GM18505 (cell line): ENCODE measurements around the gene GPR137.

Experiments used
- ATAC-seq: cut with Tn5 transposase; IDR thresholded peaks from one replicate; pipeline ENCODE4 v1.9.1; 2021; ENCODE audit not compliant: unreplicated experiment
- POLR2A ChIP-seq: IDR thresholded peaks from 4 replicates; pipeline ENCODE4 v1.6.1; 2011; ENCODE audit warnings: borderline replicate concordance; ENCODE audit not compliant: insufficient read depth, insufficient read length; ENCODE audit errors: extremely low read depth

Gene GPR137

DNA sequence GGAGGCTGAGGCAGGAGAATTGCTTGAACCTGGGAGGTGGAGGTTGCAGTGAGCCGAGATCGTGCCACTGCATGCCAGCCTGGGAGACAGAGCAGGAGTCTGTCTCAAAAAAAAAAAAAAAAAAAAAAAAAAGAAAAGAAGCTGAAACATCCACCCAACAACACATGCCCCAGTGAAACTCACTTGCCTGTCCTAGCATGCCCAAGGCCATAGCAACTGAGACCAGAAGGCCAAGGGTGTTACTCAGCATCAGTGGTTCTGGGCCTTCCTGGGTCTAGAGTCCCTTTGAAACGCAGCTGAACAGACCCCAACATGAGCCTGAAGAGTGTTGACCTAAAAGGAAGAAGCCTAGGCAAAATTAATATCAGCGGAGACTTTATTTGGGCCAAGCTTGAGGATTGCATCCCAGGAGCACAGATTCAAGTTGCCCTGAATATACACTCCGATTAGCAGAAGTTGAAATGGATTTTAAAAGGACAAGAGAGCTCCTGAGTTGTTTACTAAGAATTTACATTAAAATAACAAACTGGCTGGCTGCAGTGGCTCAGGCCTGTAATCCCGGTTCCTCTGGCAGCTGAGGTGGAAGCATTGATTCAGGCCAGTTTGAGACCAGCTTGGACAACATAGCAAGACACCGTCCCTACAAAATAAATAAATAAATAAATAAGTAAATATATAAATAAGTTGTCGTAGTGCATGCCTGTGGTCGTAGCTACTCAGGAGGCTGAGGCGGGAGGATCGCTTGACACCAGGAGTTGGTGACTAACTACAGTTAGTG lies 39.2 kb downstream of the GPR137 start:
- no peak for TF ChIP-seq POLR2A
- no peak for ATAC-seq

DNA sequence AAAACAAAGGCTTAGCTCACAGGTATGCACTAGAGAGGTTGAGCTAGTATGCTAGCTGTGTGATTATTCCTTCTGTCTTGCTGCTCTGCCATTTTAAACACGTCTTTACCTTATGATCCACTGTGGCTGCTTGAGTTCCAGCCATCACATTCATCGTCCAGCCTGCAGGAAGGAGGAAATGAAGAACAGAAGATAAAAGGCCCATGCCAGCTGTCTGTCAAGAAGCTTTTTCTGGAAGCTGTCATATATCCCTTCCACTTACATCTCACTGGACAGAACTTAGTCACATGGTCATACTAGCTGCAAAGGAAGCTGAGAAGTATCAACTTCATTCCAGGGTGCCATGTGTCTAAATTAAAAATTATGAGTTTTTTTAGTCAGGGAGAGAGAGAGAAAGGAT lies 41.7 kb downstream of the GPR137 start:
- TF ChIP-seq POLR2A = no peak
- no peak for ATAC-seq

DNA sequence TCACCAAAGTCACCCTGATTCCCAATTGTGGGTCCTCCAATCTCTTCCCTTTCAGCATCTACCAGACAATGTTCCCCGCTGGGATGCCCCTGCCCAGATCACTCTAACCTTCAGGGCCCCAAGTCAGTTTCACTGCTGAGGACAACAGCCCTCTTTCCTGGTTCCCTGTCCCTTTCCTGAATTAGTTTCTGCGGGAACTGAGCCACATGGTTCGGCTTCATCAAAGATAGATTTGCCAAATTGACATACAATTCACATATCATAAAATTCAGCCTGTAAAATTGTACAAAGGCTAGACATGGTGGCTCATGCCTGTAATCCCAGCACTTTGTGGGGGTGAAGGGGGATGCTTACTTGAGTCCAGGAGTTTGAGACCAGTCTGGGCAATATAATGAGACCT lies 42.3 kb downstream of the GPR137 start:
- ATAC-seq = no peak
- TF ChIP-seq POLR2A = no peak

DNA sequence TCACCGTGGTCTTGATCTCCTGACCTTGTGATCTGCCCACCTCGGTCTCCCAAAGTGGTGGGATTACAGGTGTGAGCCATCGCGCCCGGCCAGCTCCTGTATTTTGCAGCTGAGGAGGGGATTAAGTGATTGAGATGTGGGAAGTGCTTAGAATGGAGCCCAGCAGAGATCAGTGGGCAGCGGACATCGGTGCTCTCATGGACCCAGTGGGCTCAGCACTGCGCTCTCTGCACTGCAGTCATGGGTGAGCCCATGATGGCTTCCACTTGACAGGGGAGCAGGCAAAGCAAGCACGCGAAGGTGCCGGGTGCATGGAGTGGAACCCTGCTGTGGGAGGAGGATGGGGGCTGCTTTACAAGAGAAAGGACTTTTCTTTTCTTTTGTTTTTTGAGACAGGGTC lies 45.2 kb downstream of the GPR137 start:
- no peak for ATAC-seq
- TF ChIP-seq POLR2A = no peak

DNA sequence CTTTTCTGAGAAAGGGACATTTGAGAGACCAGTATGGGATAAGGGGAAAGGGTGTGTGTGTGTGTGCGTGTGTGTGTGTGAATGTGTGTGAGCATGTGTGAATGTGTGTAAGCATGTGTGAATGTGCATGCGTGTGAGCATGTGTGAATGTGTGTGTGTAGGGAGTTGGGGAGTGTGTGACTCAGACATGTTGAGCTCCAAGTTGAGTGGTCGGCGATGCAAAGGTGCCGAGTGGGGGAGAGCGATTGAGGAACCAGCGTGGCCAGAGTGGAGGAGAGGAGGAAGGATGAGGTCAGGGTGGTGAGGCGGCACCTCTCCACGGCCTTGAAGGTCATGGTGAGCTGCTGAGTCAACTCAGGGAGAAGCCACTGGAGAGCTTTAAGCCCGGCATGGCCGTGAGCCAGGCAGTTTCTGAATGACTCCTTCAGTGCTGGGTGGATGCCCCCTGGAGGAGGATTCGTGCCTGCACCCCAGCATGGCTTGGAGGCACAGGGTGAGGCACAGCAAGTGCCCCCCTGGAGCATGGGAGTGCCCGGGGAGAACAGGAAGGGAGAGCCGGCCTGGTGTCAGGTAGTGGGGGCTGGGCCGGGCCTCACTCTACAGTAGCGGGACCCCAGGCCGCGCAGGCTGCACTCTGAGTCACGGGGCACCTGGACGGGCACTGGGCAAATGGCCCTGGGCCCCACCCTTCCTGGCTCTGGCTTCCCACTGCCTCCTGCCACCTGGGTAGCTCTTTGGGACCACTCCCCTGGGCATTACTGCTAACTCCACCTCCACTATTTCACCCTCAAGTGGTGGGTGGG lies 46.1 kb downstream of the GPR137 start:
- peak; percentile 36 for ATAC-seq

DNA sequence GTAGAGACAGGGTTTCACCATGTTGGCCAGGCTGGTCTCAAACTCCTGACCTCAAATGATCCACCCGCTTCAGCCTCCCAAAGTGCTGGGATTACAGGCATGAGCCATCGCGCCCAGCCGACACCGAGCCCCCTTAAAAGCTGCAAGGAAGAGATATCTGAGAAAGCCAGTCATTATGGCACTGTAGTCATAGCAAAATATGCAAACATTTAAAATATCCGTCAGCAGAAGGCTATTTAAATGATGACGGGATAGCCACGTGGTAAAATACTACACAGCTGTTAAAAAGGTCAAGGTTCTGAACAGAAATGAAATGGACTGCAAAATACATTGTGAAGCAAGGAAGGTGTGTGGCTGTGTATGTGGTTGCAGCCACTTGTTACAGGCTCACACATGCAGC lies 47.9 kb downstream of the GPR137 start:
- TF ChIP-seq POLR2A = no peak
- ATAC-seq = no peak

More for the DNA sequence above, 46.1 kb downstream of the GPR137 start:
- no peak for TF ChIP-seq POLR2A

DNA sequence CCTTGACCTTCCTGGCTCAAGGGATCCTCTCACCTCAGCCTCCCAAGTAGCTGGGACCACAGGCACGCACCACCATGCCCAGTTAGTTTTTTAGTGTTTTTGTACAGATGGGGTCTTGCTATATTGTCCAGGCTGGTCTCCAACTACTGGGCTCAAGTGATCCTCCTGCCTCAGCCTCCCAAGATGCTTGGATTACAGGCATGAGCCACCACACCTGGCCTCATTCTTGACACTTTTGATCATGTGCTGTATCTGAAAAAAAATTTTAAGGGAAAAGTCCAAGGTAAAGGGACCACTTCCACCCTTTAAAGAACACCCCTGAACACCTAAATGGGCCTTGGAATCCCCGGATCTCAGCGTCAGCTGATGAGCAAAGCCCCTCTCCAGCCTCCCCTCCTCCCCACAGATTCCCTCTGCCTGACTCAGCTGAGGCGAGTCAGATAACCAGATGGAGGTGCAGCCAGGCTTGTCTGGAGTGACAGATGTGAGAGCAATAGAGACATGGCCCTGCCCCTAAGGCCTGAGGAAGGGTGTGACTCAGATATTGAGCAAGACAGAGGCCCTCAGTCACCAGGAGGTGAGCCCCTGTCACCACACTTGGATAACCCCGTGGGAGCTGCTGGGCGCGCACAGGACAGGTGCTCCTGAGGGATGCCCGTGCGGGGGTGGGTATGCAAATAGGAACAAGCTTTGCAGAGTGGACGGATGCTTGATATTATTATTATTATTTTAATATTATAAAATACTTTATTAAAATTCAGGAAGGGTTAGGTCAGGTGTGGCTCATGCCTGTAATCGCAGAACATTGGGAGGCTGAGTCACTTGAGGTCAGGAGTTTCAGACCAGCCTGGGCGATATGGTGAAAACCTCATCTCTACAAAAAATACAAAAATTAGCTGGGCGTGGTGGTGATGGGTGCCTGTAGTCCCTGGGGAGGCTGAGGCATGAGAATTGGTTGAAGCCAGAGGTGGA lies 49.4 kb downstream of the GPR137 start:
- TF ChIP-seq POLR2A = no peak
- ATAC-seq = peak; percentile 77

DNA sequence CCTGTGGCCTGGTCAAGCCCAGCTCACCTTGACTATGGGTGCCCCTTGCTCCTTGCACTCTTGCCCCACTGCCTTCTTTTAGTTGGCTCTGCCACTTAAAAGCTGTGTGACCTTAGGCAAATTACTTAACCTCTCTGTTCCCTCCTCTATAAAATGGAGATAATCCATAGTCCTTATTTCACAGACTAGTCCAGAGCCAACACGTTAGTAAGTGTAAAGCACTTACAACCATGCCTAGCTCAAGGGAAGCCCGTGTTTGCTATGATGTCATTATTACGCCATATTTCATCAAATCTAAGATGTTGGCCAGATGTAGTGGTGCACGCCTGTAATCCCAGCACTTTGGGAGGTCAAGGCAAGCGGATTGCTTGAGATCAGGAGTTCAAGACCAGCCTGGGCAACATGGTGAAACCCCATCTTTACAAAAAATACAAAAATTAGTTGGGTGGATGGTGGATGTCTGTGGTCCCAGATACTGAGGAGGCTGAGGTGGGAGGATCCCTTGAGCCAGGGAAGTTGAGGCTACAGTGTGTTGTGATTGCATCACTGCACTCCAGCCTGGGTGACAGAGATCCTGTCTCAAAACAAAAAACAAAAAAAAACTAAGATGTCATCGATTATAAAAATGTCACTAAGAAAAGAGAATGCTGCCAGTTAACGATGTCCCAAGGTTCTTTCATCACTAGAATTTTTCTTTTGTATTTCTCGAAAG lies 52.0 kb downstream of the GPR137 start:
- TF ChIP-seq POLR2A = no peak
- ATAC-seq = no peak

DNA sequence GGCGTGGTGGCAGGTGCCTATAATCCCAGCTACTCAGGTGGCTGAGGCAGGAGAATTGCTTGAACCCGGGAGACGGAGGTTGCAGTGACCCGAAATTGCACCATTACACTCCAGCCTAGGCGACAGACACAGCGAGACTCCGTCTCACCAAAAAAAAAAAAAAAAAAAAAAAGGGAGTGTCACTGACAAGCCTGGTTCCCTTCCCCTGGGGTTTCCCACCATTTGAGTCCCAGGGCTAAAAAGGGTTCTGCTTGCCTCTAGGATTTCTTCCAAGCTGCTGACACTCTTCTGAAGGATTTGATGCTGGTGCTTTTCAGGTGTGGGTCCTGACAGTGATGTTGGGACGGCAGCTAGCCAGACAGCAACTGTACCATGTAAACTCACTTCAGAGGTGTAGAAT lies 53.1 kb downstream of the GPR137 start:
- ATAC-seq = no peak
- no peak for TF ChIP-seq POLR2A
